ENCODE results near the gene GPER1.
"Not testable (repeated sequence)": the region's sequence is repeated elsewhere in the genome, so short reads cannot be mapped to it uniquely, and the experiment has no call there.

The GPER1 gene

DNA sequence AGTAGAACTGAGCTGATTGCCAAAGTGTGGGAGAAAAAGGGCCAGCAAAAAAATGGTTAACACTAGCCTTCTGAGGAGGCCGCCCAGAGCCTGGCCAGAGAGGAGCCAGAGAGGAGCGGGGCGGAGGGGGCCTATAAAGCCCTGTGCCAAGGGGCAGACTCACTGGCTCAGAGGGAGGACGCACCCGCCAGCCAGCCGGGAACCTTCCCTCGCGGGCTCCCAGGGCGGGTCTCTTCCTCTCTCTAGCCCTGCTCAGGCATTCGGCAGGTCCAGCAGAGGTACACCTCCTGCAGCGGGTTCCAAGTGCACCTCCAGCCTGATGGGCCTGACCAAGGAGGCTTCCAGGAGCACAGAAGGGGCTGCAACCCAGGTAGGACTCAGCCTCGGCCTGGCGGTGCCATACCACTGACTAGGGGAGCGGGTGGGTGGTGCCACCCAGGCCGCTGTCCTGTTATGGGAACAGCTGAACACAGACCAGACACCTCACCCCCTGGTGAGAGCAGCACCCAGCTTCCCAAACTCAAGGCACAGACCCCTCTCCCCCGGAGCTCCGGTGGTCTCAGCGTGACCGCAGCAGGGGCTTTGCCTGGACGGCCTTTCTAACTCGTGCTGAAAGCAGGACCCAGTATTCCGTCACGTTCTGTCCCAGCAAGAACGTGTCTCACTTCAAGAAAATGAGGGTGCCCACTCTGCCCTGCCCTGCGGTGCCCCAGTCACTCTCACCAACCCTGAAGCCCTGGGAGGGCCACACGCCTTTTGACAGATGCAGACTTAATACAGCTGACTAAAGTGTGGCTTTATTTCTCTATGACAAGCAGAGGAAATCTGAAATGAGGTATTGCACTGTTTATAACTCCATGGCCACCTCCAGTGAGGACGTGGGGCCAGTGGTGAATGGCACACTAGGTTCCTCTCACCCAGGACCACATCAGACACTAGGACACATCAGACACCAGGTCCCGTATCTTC is at the start of gene GPER1:
TSS of gene GPER1 (plus strand) at position 162 of the 969 bp plus-strand sequence. CDS start 3,616 bp downstream, outside the sequence.
- DNase-seq (ENCODE audit: insufficient read length, low spot score): no peak
- FAIRE-seq: no peak

DNA sequence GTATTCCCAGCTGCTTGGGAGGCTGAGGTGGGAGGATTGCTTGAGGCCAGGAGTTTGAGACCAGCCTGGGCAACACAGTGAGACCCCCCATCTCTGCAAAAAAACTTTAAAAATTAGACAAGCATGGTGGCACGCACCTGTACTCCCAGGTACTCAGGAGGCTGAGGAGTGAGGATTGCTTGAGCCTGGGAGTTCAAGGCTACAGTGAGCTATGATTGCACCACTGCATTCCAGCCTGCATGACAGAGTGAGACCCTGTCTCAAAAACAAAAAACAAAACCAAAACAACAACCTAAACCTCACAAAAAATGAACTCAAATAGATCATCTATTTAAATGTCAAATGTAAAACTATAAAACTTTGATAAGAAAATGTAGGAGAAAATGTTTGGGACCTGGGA is 47.7 kb upstream of the GPER1 start:
- FAIRE-seq; DNase-seq (ENCODE audit: insufficient read length, low spot score): not testable (repeated sequence)

DNA sequence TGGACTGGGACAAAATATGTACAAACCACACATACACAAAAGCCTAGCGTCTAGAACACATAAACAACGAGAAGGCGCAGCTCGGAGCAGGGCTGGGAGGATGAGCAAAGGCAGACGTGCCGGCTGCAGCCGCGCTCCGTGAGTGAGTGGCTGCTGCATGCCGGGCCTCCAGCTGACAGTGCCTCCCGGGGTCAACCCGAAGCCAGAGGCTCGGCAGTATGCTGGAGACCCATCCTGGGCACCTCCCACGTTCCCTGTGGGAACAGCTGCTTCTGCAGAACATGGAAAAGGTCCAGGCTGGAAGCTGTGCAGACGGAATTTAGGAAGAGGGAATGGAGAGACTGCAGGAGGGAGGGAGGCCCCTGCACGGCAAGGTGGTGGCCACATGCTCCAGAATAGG is 47.1 kb upstream of the GPER1 start:
- FAIRE-seq (no peak), DNase-seq (ENCODE audit: insufficient read length, low spot score) (no peak)

DNA sequence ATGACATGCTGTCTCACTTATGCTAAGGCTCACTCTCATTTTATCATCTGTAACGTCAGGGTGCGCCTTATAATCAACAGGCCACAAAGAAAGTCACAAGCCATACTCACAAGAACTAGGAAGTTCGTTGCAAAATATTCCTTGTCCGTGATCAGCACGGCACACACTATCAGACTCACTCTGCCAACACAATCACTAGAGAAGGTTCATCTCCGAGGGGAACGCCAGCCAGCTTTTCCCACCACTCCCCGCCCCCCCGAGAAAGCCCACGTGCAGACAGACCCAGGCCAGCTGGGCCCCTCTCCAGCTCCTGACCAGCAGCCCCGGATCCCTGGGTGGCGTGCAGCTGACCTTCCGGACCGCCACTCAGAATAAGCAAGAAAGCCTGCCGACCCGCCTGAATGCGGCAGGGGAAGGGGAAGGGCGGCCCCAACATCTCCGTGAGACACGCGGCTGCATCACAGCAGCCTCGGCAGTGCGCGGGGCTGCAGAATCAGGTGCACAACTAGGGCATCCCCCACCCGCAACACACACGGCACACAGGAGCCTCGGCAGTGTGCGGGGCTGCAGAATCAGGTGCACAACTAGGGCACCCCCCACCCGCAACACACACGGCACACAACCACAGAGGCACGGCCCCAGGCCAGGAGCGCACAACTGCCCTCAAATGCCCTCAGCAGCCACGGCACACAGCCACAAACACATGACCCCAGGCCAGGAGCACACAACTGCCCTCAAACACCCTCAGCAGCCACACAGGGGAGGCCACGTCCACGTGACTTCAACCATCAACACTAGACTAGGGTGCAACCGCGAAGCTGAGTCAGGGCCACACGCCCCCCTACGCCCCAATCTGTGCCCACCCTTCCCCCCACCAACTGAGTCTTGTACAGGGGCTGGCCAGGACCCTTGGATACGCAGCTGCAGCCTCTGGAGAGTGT is 46.1 kb upstream of the GPER1 start:
- FAIRE-seq (no peak), DNase-seq (ENCODE audit: insufficient read length, low spot score) (no peak)

DNA sequence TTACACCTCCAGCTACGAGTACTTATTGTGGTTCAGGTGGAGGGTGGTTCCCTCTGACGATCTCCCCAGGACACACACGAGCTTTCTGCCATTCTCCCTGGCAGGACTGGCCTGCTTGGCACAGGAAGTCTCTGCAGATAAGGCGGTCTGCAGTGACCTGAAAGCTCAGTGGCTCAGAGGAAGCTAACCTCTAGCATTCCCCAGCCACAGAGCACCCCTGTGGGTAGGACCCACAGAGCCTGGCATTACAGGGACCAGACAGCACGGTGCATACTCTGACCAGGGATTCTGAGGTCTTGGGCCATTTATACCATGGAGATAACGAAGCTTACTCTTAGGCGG is 45.5 kb upstream of the GPER1 start:
- no peak for FAIRE-seq
- no peak for DNase-seq (ENCODE audit: insufficient read length, low spot score)

DNA sequence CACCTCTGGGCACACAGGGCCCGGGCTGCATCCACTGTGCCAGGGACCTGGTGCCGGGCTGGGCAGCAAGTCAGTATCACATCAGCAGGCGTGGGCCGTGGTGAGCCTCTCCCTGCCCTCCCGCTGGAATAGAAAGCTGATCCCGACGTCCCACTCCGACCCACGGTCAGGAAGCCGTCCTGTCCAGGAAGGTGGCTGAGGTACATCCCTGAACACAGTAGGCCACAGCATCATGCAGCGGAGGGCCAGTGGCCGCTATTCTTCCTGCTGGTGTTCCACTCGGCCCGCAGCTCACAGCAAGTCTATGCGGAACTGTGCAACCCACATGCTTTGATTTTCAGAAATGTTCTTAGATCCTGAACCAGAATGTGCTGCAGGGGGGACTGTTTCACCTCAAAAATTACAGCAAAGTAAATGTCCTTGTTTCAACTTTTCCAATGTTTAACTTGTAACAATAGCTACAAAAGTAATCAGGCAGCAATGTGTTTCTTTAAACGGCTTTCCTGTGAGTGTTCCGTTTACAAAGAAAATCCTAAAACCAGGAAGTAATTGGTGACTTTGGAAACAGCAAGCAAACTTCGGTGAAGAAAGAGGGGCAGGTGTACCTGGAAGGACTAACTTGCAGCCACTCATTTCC is 44.2 kb upstream of the GPER1 start:
- no peak for DNase-seq (ENCODE audit: insufficient read length, low spot score)
- no peak for FAIRE-seq

DNA sequence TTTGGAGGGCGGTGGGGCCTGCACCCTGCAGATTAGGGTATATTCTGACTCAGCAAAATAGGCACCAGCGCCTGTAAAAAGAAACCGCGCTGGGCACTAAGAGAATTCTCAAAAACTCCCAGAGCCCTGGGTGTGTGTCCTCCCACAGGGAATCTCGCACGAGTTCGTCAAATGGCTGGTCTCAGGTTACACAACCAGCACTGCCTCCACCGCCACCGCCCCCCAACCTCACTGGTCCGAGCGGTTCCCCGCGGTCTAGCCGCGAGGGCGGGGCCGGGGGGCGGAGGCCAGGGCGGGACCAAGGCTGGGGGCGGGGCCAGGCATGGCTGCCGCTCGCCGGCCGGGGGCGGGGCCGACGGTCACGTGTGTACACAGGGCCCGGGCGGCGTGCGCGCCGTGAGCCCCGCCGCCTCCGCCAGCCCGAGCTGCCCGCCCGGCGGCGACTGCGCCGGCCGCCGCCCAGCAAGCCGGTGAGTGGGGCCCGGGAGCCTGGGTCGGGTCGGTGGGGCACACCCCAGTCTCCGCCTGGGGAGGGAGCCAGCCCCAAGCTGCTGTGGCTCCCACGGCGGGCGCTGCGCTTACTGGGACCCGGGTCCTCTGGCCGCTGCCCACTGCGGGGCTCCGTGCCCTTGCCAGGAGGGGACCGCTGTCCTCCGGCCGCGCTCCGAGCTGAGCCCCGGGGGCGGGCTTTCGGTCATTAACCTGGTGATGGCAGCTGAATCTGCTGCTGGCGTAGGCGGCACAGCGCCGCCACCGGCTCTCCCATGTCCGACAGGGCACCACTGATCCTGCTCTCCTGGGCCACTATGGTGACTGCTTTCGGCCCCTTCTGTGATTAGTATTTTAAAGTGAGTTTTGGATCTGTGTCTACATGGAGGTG is 43.5 kb upstream of the GPER1 start, which contains the start of gene GPR146:
TSS of gene GPR146 (plus strand) at position 358 of the 880 bp plus-strand sequence. CDS start 12,970 bp downstream, outside the sequence.
- FAIRE-seq (peak; percentile 86), DNase-seq (ENCODE audit: insufficient read length, low spot score) (peak; percentile 100)

DNA sequence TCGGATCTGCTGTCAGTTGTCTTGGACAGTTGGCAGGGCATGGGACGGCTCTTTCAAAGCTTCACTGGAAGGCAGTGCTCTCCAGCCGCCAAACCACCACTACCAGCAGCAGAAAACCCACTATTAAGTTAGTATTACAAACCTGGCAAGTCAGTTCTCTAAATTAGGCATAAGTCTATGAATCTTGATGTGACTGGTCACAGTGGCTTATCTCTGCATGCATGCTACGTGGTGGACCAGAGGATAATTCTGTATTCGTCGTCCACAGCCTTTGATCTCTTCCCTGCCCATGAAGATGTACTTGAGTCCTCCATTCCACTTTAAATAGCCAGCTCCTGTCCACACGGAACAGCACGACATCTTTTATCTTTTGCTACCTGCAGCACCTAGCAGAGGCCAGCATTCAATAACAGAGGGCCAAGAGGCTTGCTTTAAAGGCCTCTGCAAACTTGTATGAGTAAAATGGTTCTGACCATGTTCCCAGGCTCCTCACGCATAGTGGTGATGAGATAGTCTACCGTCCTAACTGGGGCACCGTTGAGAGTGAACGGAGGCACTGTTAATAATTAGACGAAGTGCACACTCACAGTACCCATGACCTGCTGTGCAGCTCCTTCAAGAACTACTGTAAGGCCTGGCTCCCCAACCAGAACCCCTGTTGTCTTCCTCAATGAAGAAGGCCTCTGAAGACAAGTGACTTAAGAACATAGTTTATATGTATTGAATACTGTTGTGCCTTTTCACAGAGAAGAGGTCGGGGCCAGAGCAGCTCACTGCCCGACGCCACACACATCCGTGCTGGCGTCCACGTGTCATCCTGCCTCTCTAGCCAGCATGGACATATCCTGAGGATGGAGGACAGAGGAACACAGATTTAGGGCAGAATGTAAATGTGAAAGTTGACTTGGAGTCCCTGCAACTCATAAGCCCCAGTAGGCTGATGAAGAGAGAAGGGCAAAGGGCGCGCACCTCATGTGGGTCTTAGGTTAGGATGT is 42.5 kb upstream of the GPER1 start:
- DNase-seq (ENCODE audit: insufficient read length, low spot score) (no peak), FAIRE-seq (no peak)

DNA sequence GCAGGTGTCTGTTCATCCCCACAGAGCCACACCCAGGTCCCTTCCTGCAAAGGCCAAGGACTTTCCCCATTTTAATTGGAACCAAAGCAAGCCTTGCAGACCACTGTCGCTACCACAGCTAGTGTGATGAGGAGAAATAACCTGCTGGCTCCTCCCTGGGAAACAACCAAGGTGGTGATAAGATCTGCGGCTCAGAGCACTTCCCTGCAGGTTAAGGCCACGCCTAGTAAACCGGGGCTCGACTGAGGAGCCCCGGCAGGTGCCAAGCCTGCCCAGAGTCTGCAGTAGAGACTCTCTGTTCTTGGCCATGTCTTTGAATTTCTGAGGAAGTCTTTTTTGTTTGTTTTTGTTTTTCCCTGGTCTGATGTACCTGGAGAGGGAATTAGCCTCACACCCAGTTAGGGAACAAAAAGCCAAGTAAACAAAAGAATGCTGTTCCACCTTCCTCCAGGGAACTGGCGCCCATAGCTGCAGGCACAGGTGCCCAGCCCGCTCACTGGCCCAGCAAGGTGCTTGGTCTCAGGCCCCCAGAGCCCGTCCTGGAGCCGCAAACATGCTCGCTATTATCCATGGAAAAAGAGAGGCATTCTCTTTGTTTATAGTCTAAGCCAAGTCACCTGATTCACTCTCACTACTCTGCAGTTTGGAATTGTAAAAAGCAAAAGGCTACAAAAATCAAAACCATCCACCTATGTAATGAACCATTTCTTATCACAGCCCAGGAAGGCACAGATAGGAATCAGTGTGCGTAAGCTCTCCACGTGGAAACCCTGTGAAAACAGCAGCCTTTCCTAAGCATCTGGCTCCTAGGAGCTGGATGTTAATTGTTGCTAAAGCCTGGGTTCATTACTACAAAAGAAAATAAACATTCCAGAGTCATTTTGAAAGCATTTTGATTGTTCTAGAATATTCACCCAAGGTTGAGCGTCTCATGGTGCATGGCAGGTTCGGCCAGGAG is 40.9 kb upstream of the GPER1 start:
- no peak for DNase-seq (ENCODE audit: insufficient read length, low spot score)

DNA sequence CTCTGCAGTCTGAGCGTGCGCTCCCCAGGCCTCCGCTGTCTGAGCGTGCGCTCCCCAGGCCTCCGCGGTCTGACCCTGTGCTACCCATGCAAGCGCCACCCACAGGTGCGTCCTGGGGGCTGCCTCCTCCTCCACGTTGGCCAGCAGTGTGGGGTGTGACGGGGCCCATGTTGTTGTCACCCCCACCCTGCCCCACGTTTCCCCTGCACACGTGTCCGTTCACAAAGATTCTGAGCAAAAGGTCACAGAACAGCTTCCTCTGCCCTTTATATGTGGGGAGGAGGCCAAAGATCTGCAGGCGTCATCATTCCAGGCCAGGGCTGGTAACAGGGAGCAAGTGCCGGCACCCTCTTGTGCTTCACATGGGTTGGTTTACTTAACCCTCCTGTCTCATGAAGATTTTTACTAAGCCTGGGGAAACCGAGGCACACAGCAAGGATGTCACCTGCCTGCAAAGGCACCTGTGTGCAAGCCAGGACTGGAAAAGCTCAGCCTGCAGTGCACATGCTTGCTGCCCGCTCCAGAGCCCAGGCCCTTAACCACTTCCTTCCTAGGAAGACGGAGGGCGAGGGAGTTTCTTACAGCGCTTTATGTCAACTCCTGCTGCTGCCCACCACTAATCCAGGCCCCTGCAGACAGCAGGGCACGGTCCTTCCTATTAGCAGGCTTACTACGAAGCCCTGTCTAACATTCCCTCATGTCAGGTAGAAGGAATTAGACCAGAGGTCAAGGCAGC is 38.7 kb upstream of the GPER1 start:
- FAIRE-seq (no peak), DNase-seq (ENCODE audit: insufficient read length, low spot score) (no peak)

More for the DNA sequence above, 40.9 kb upstream of the GPER1 start:
- FAIRE-seq: no peak

DNA sequence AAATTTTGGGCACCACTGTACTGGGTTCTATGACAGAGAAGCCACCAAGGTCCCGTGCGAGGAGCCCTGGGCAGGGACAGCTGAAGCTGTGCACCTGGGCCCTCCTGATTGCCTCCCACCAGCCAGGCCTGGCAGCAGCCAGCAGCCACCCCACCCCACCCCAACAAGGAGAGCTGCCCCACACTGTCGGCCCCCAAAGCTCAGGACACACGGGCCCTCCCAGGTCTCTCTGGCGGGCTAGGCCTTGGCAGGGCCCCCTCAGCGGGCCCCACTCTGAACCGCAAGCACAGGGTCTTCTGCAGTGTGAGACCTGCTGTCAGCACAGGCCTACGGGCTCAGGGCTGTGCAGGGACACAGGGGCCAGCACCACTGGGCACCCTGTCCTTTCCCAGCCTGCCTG is 38.1 kb upstream of the GPER1 start:
- no peak for DNase-seq (ENCODE audit: insufficient read length, low spot score)
- FAIRE-seq: no peak

DNA sequence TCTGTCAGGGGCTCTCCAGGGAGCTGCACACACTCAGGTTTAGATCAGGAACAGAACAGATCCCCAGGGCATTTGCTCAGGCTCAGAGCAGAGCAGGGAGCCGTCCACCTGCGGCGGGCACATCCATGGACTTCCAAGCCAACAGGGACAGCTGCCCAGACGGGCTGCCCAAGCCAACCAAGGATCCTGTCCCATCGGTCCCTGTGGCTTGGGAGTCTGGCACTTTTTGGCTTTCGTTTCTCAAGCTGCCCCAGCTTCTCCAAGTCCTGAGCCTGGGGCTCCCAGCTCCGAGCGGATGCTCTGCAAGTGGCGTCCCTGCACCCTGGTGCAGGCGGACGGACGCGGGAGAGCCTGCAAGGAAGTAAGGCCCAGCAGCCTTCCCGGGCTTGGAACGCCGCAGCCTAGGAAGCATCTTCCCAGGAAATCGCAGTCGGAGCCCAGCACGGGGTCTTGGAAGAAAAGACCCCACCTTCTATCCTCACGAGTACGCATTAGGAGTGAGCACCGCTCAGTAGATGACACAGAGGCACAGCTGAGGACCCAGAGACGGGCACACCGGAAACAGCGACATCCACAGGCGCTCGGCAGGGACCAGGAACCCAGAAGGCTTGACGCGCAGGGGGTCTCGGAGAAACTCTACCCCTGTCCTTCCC is 37.5 kb upstream of the GPER1 start:
- DNase-seq (ENCODE audit: insufficient read length, low spot score) (no peak), FAIRE-seq (no peak)

DNA sequence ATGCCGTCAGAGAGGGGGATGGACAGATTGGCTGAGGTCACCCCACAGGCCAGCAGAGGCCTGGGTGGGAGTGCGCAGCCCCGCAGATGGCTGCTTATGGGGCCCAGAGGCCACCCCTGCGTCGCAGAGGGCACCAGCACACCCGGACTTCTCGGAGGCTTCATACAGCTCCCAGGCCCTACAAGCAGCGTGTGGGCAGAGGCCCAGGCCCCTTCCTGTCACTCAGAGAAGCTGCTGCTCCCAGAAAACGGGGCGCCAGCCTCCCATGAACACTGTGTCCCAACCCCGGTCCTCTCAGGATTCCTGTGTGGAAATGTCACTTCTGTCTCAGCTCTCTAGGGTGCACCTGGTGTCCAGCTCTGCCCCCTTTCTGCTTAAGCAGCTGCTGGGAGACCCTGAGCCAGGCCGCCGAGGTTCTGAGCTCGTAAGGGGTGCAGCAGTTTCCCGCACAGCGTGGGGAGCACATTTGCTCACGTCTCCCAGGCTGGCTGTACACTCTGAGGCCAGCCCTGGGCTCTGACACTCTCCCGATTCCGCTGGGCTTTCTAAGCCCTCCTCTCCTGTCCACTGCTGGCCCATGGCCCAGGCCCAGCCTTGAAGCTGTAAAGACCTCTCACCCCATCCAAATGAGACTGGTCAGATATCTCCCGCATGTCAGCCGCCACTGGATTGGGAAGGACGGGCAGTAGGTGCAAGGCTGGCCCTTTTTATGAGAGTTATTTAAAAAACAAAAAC is 36.8 kb upstream of the GPER1 start:
- DNase-seq (ENCODE audit: insufficient read length, low spot score) (no peak), FAIRE-seq (no peak)

DNA sequence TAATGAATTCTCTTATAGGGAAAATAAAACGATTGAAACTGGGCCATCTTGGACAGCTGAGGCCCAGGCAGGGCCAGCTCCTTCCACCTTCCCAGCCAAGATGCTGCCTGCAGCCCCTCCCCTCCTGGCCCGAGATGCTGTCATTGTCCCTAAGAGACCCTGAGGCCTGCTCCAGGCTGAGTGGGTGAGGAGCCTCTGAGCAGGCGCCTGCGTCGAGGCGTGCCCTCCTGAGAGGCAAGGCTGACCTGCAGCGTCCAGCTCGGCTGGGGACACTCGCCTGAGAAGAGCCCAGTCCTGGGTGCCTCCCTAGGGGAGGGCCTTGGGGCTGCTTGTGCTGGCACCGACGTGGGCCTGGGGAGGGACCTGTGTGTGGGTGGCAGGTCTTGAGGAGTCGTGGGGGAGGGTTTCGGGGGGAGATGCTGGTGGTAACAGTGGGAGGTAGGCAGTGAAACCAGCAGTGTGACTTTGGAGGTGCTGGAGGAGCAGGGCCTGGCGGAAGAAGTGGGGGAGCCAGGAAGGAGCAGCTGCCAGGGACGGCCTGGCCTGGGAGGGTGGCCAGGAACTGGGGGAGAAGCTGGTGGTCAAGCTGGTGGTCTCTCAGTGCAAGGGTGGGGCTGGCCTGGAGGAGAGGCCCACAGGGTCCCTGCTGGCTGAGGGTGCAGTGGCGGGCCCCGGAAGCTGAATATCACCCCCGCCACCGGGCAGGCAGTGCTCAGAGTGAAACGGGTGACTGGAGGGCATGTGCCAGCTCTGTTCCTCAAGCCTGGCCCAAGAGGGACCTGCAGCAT is 35.7 kb upstream of the GPER1 start:
- FAIRE-seq (no peak), DNase-seq (ENCODE audit: insufficient read length, low spot score) (no peak)

DNA sequence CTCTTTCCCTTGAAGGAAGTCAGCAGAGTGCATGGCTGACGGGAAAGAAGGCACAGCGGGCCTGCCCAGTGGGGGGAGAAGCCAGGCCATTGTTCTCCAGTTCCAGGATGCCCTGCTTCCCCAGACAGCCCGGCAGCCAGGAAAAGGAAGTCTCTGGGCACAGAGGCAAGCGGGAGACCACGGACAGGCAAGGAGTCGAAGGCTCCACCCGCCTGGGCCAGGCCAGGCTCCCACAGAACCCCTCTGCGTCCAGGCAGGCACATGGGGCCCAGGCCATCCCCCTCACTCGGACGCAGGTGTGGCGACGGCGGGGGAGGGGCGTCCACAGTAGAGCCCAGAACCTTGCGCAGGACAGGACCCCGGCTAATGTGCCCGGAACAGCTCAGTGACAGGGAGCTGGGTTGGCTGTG is 34.9 kb upstream of the GPER1 start:
- FAIRE-seq (no peak), DNase-seq (ENCODE audit: insufficient read length, low spot score) (no peak)
